Suprapubic skin (tissue), 4 donors: ENCODE data around the gene ZBTB14.

Source experiments
- EP300 ChIP-seq: sonication (generic); formaldehyde crosslinking; IDR thresholded peaks from one replicate; pipeline ENCODE4 v1.6.1; 2017; ENCODE audit warnings: antibody characterized with exemption
- POLR2AphosphoS5 ChIP-seq, 3 donors: sonication (generic); formaldehyde crosslinking; IDR thresholded peaks; one replicate each; pipeline ENCODE4 v1.6.1; 2017; ENCODE audit warnings: antibody characterized with exemption in 3 of 3
- TF ChIP-seq, protein P1 (sequence below), 2 donors: fragments of 200-600 bp in 1 of 2; fragments of 450-650 bp in 1 of 2; sonication (generic) in 1 of 2; IDR thresholded peaks; one replicate each; pipeline ENCODE4 v1.5.1; 2016 to 2019; ENCODE audit warnings: antibody characterized with exemption in 2 of 2, mild to moderate bottlenecking in 1 of 2, moderate library complexity in 1 of 2

DNA sequence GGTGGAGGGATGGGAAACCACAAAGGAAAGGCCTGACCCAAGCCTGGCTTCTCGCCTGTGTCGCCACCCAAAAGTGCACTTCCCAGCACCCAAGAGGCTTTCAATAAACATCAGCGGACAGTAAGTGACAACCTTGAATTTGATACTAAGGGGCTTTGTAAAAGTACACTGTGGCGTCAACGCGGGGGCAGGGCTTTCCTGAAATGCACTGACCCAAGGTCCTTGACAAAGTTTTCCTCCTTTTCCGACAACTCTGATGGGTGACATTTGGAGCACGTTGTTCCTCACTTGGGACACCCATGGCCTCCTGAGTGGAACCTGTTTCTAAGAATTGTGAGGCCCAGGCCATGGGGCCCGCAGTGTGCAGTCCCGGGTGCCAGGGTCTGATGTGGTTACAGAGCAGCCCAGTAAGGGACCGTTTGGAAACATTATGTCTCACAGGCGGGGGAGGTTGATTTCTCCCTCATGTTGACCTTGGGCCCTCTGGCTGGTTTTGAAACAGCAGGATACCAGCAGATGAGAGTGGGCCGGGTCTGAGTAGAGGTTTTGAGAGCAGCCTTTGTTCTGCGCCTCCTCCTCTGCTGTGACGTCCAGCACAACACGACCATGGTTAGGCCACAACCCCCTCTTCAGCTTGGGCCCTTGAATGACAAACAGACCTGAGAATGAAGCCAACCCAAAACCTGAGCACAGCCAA lies 2.8 kb upstream of the ZBTB14 start:
- TF ChIP-seq, protein P1, sequence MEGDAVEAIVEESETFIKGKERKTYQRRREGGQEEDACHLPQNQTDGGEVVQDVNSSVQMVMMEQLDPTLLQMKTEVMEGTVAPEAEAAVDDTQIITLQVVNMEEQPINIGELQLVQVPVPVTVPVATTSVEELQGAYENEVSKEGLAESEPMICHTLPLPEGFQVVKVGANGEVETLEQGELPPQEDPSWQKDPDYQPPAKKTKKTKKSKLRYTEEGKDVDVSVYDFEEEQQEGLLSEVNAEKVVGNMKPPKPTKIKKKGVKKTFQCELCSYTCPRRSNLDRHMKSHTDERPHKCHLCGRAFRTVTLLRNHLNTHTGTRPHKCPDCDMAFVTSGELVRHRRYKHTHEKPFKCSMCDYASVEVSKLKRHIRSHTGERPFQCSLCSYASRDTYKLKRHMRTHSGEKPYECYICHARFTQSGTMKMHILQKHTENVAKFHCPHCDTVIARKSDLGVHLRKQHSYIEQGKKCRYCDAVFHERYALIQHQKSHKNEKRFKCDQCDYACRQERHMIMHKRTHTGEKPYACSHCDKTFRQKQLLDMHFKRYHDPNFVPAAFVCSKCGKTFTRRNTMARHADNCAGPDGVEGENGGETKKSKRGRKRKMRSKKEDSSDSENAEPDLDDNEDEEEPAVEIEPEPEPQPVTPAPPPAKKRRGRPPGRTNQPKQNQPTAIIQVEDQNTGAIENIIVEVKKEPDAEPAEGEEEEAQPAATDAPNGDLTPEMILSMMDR (IDR thresholded peaks at IDR 0.05) = no peak
- no peak for TF ChIP-seq POLR2AphosphoS5 (IDR thresholded peaks at IDR 0.05)
- TF ChIP-seq EP300 = no peak
